ENCODE data around the gene CPTP.

Gene CPTP

GRCh38 chr1:1292442-1292779 lies 32.2 kb upstream of the CPTP start:
- DNase-seq (ENCODE audit: low read depth), result no peak

- DNase-seq (ENCODE audit: low read depth), result no peak
These were observed 31.8 kb upstream of the CPTP start for GRCh38 chr1:1292851-1293250.

GRCh38 chr1:1293263-1294249 lies 31.0 kb upstream of the CPTP start:
- no peak for DNase-seq (ENCODE audit: low read depth)

GRCh38 chr1:1294250-1294890 lies 30.2 kb upstream of the CPTP start:
- DNase-seq (ENCODE audit: low read depth), result no peak

- no peak for DNase-seq (ENCODE audit: low read depth)
These were observed 29.3 kb upstream of the CPTP start for GRCh38 chr1:1295154-1295923.

- no peak for DNase-seq (ENCODE audit: low read depth)
These were observed 28.2 kb upstream of the CPTP start for GRCh38 chr1:1296070-1297061.

GRCh38 chr1:1297802-1298424 lies 26.7 kb upstream of the CPTP start:
- no peak for DNase-seq (ENCODE audit: low read depth)

GRCh38 chr1:1298861-1299685 lies 25.5 kb upstream of the CPTP start:
- no peak for DNase-seq (ENCODE audit: low read depth)

- no peak for DNase-seq (ENCODE audit: low read depth)
These were observed 24.8 kb upstream of the CPTP start for GRCh38 chr1:1299686-1300351.

GRCh38 chr1:1300352-1300739 lies 24.3 kb upstream of the CPTP start:
- no peak for DNase-seq (ENCODE audit: low read depth)

GRCh38 chr1:1302006-1302430 lies 22.6 kb upstream of the CPTP start:
- no peak for DNase-seq (ENCODE audit: low read depth)

GRCh38 chr1:1302951-1303509 lies 21.6 kb upstream of the CPTP start:
- DNase-seq (ENCODE audit: low read depth), result no peak

- DNase-seq (ENCODE audit: low read depth), result no peak
These were observed 20.9 kb upstream of the CPTP start for GRCh38 chr1:1303736-1304135.

- no peak for DNase-seq (ENCODE audit: low read depth)
These were observed 20.0 kb upstream of the CPTP start for GRCh38 chr1:1304331-1305299.

- DNase-seq (ENCODE audit: low read depth), result peak; percentile 66
These were observed 19.1 kb upstream of the CPTP start for GRCh38 chr1:1305300-1306069.

- DNase-seq (ENCODE audit: low read depth), result no peak
These were observed 18.4 kb upstream of the CPTP start for GRCh38 chr1:1306070-1306660.

All from activated gamma-delta T cell treated with anti-CD3 and anti-CD28 coated beads, Interleukin-2, amount 50 U/mL, for 16 hours (primary cell).